Measurements from ENCODE around the gene MYO16.

Gene MYO16

GRCh38 chr13:108629181-108629752 is at the start of gene MYO16:
Gene MYO16 (plus strand): TSS chr13:108629611. CDS start chr13:108629845, 234 bp downstream.
- no peak for DNase-seq

GRCh38 chr13:108586826-108587225 is 42.6 kb upstream of the MYO16 start:
- DNase-seq: no peak

- DNase-seq: no peak
These were observed 40.9 kb upstream of the MYO16 start for GRCh38 chr13:108588516-108588915.

GRCh38 chr13:108594153-108594552 is 35.3 kb upstream of the MYO16 start:
- no peak for DNase-seq

GRCh38 chr13:108595436-108596274 is 33.8 kb upstream of the MYO16 start:
- DNase-seq: no peak

- DNase-seq: no peak
These were observed 31.5 kb upstream of the MYO16 start for GRCh38 chr13:108597943-108598342.

GRCh38 chr13:108606424-108606823 is 23.0 kb upstream of the MYO16 start:
- DNase-seq: no peak

GRCh38 chr13:108609353-108609752 is 20.1 kb upstream of the MYO16 start:
- DNase-seq: no peak

- no peak for DNase-seq
These were observed 18.9 kb upstream of the MYO16 start for GRCh38 chr13:108610507-108610906.

GRCh38 chr13:108615241-108615640 is 14.2 kb upstream of the MYO16 start:
- DNase-seq: no peak

GRCh38 chr13:108618233-108618632 is 11.2 kb upstream of the MYO16 start:
- DNase-seq: no peak

GRCh38 chr13:108621462-108621861 is 7.9 kb upstream of the MYO16 start:
- no peak for DNase-seq

GRCh38 chr13:108624108-108624507 is 5.3 kb upstream of the MYO16 start:
- DNase-seq: no peak

GRCh38 chr13:108624979-108625378 is 4.4 kb upstream of the MYO16 start:
- no peak for DNase-seq

GRCh38 chr13:108629988-108630387 is 577 bp downstream of the MYO16 start:
- DNase-seq: no peak

GRCh38 chr13:108632649-108633167 is 3.3 kb downstream of the MYO16 start:
- DNase-seq: no peak

GRCh38 chr13:108638901-108639300 is 9.5 kb downstream of the MYO16 start:
- DNase-seq: no peak

GRCh38 chr13:108643646-108644353 is 14.4 kb downstream of the MYO16 start:
- DNase-seq: no peak

GRCh38 chr13:108645376-108645775 is 16.0 kb downstream of the MYO16 start:
- DNase-seq: no peak

GRCh38 chr13:108650271-108650670 is 20.9 kb downstream of the MYO16 start:
- no peak for DNase-seq

- no peak for DNase-seq
These were observed 27.3 kb downstream of the MYO16 start for GRCh38 chr13:108656742-108657141.

GRCh38 chr13:108657519-108657918 is 28.1 kb downstream of the MYO16 start:
- DNase-seq: no peak

- no peak for DNase-seq
These were observed 33.1 kb downstream of the MYO16 start for GRCh38 chr13:108662528-108662927.

GRCh38 chr13:108663710-108664109 is 34.3 kb downstream of the MYO16 start:
- DNase-seq: no peak
